HG03280 (cell line): ENCODE results near the gene INTS15.
"Not testable (repeated sequence)": the region's sequence is repeated elsewhere in the genome, so short reads cannot be mapped to it uniquely, and the experiment has no call there.

ENCODE experiments used
- ATAC-seq: cut with Tn5 transposase; IDR thresholded peaks from one replicate; pipeline ENCODE4 v1.9.1; 2021; ENCODE audit warnings: mild to moderate bottlenecking, moderate library complexity; ENCODE audit not compliant: unreplicated experiment

INTS15 gene

DNA sequence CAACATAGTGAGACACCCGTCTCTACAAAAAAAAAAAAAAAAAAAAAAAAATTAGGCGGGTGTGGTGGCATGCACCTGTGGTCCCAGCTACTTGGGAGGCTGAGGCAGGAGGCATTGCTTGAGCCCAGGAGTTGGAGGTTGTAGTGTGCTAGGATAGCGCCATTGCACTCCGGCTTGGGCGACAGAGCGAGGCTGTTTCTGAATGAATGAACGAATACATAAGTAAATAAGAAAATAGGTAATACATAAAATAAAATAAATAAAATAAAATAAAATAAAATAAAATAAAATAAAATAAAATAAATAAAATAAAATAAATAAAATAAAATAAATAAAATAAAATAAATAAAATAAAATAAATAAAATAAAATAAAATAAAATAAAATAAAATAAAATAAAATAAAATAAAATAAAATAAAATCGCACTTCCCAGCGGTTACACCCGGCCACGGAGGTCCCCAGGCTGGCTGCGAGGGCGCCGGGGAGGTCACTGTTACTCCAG, 12.9 kb upstream of the INTS15 start:
- ATAC-seq = not testable (repeated sequence)

DNA sequence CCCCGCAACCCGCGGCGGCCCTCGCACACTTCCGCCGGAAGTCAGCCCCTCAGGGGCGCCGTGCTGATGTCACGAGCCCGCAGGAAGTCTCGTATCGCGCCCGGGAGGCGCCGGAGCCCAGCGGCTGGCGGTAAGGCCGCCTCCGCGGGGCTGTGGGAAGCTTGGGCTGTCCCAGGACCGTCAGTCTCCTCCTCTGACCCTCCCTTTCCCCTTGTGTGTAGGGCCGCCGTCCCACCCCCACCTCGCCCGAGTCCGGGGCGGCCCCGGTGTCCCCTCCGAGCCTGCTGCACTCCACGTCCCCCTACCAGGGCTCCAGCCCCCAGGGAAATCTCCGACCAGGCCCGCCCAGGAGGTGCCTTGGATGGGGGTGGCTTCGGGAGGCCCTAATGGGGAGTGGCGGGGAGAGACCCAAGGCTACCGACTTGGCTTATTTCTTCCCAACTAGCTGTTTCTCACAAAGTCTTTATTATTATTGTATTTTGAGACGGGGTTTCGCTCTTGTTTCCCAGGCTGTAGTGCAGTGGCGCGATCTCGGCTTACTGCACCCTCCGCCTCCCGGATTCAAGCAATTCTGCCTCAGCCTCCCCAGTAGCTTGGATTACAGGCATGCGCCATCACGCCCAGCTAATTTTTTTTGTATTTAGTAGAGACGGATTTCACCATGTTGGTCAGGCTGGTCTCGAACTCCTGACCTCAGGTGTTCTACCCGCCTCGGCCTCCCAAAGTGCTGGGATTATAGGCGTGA, 12.3 kb upstream of the INTS15 start, which contains the start of gene ZDHHC4:
TSS of gene ZDHHC4 (plus strand) at position 86 of the 745 bp plus-strand sequence. CDS start 3,108 bp downstream, outside the sequence.
- ATAC-seq = peak; percentile 97

DNA sequence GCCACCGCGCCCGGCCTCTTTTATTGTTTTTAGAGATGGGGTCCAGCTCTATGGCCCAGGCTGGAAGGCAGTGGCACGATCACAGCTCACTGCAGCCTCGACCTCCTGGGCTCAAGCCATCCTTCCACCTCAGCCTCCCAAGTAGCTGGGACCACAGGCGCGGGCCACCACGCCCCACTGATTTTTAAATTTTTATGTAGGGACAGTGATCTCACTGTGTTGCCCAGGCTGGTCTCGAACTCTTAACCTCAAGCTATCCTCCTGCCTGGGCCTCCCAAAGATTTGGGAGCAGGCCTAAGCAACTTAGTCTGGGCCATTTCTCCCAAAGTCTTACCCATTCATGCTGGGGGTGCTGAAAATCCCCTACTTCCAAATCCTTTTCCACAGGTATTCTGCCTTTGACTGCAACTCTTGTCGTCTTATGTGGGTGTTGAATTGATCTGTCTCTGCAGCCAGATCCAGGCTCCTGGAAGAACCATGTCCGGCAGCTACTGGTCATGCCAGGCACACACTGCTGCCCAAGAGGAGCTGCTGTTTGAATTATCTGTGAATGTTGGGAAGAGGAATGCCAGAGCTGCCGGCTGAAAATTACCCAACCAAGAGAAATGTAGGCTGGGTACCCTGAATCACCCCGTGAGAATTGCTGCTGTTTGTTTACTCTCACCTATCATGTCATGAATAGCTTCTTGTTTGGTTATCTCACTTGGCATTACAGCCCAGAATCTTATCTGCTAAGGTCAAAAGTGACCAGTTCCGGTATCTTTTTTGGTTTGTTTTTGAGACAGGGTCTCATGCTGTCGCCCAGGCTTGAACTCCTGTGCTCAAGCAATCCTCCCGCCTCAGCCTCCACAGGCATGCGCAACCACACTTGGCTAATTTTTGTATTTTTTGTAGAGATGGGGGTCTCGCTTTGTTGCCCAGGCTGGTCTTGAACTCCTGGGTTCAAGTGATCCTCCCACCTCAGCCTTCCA, 11.4 kb upstream of the INTS15 start:
- ATAC-seq = no peak

DNA sequence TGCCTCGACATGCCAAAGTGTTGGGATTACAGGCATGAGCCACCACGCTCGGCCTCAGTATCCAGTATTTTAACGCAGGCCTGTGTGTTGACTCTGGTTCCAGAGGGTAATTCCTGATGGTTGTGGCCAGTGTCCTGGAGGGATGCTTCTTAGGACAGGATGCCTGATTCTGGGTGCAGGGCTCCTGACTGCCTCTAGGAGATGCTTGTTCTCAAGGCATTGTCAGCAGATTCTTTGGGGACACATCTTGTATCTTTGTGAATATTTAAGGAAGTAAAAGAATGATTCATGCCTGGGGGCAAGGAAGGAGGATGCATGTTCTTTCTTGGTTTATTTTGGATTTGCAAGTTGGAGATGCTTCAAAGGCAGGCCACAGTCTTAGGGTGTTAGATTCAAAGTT, 10.4 kb upstream of the INTS15 start:
- no peak for ATAC-seq

DNA sequence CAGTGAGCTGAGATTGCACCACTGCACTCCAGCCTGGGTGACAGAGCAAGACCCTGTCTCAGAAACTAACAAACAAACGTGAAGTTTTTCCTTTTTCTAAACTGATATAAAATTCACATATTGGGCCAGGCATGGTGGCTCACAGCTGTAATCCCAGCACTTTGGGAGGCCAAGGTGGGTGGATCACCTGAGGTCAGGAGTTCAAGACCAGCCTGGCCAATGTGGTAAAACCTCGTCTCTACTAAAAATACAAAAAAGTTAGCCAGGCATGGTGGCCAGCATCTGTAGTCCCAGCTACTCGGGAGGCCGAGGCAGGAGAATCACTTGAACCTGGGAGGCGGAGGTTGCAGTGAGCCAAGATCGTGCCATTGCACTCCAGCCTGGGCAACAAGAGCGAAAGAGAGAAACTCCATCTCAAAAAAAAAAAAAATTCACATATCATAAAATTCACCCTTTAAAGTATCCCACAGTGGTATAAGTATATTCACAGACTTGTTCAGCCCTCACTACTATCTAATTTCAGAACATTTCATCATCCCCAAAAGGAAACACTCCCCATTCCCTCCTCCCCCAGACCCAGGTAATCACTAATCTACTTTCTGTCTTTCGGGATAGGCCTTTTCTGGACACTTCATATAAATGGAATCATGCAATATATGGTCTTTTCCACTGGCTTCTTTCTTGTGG, 3.9 kb upstream of the INTS15 start:
- not testable (repeated sequence) for ATAC-seq

DNA sequence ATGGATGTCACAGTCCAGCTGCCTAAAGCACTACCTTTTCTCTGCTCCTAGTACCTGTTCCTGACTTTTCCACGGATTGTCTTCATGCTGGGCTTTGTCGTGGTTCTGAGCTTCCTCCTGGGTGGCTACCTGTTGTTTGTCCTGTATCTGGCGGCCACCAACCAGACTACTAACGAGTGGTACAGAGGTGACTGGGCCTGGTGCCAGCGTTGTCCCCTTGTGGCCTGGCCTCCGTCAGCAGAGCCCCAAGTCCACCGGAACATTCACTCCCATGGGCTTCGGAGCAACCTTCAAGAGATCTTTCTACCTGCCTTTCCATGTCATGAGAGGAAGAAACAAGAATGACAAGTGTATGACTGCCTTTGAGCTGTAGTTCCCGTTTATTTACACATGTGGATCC, 1.3 kb upstream of the INTS15 start:
- no peak for ATAC-seq

DNA sequence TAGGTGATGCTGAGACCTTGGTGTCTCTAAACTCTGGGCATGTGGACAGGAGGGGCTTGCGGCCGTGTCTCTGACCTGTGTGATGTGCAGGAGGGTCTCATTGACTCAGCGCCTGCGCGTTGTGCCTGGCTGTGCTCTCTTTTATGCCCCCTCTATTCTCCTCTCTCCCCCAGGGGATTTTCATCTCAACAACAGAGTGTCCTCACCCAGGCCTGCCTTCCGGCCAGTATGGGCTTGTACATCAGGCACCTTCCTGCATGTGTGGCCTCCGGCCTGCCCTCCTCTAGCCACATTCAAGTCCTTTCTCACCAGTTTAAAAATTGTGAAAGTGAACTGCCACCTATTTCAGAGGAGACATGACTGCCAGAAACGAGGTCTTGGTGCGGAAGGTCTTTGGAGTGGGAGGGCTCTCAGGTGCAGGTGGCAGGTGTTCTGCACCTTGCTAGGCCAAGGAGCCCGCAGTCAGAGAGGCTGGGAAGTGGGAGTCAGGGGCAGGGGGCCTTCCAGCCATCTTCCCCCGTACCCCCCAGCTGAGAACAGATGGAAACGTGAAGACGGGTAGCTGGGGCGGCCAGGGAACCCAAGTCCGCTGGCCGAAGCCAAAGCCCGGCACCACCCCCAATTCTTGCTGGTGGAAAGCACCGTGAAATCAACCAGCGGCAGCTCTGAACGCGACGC, 531 bp upstream of the INTS15 start:
- ATAC-seq = no peak

DNA sequence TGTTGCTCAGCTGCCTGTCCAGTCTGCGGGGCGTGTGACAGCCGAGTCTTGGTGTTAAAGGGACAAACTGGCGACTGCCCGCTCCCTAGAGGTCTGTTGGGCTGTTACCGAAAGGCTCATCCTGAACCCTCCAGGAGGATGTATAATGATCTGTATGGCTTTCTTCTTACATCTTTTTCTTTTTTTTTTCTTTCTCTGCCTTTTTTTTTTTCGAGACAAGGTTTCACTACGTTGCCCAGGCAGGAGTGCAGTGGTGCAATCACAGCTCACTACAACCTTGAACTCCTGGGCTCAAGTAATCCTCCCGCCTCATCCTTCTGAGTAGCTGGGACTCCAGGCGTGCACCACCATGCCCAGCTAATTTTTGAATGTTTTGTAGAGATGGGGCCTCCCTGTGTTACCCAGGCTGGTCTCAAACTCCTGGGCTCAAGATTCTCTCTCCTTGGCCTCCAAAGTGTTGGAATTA, 857 bp downstream of the INTS15 start:
- ATAC-seq = peak; percentile 24

DNA sequence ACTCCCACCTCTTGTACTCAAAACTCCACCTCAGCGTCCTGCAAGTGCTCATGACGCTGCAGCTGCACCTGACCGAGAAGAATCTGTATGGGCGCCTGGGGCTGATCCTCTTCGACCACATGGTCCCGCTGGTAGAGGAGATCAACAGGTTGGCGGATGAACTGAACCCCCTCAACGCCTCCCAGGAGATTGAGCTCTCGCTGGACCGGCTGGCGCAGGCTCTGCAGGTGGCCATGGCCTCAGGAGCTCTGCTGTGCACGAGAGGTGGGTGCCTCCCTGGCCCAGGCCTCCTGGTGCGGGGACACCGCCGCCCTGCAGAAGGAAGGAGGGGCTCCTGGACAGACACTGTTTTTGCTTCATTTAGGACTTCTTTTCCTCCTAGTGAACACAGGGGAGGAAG, 10.3 kb downstream of the INTS15 start:
- no peak for ATAC-seq

DNA sequence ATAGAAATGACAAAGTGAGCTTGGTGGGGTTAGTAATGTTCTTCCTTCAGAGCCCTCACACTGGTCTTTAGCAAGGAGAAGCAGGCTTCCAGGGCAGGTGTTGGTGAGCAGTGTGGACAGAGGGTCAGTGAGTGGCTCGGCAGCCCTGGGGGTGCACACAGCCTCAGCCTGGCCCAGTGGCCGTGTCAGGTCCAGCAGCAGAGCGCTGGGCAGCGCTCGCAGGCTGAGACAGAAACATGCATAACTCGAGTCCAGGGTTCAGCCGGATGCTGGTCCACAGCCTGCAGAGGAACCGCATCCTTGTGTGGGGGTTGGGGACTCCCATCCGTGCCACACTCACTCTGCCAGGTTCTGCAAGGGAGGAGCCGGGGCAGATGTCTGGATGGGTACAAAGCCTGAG, 14.6 kb downstream of the INTS15 start:
- ATAC-seq = no peak

DNA sequence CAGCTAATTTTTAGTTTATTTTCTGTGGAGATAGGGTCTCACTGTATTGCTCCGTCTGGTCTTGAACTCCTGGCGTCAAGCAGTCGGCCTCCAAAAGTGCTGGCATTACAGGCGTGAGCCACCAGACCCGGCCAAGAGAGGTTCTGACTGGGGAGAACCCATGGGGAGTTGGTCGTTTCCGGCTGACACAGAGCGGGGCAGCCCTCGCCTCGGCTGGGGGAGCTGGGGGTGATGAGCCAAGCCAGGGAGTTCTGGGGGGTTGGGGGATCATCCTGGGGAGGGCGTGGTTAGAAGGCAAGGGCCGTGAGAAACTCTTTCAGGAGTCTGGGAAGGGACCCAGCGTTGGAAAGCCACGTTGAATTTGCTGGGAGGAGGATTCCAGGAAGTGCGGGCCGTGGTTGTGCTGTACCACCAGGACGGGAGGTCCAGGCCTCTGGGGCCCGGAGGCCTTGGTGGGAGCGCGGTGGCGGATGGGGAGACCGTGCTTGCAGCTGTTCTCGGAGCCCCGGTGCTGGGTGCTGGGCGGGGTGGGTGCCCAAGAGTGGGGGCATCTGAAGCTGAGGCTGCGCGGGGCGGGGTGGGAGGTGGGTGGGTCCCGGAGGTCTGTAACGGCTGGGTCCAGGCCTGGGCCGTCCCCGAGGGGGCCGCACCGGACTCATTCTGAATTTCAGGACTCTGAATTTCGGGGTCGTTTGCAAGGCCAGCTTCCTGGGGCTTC, 17.2 kb downstream of the INTS15 start:
- no peak for ATAC-seq

DNA sequence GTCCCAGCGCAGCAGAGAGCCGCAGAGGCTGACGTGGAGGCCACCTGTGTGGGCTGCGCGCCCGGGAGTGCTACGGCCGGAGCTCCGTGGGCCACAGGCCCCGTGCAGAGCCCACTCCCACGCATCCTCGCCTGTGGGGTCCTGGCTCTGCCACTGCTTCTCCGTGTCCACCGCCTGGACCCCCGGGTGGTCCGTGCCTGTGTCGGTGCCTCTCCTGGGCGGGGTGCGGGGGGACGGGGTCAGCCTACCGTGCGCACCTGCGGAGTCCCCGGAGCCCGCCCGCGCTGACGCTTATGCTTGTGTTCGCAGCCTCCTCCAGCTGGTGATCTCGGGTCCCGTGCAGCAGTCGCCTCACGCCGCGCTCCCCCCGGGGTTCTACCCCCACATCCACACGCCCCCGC, 17.8 kb downstream of the INTS15 start:
- no peak for ATAC-seq

DNA sequence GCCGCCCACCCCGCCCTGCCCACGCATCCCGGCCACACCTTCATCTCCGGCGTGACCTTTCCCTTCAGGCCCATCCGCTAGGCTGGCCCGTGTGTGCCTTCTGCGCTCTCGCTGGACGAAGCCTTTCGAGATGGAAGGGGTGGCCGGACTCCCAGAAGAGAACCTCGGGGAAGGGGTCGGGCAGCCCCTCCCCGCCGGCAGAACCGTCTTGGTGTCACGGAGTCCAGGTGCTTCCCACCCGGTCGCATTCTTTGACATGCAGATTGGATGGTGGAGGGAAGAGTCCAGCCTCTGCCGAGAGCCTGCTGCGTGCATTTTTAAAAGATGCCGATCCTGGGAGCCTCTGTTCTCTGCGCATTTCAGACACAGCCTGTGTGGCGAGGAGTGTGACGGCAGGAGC, 18.3 kb downstream of the INTS15 start:
- no peak for ATAC-seq

DNA sequence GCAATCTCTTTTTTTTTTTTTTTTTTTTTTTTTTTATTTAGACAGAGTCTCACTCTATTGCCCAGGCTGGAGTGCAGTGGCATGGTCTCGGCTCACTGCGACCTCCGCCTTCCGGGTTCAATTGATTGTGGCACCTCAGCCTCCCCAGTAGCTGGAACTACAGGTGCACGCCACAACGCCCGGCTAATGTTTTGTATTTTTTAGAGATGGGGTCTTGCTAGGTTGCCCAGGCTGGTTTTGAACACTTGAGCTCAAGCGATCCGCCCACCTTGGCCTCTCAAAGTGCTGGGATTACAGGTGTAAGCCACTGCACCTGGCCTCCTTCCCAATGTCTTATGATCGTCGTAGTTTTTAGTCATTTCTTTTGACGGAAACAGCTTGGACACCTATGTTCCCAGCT, 19.0 kb downstream of the INTS15 start:
- no peak for ATAC-seq

DNA sequence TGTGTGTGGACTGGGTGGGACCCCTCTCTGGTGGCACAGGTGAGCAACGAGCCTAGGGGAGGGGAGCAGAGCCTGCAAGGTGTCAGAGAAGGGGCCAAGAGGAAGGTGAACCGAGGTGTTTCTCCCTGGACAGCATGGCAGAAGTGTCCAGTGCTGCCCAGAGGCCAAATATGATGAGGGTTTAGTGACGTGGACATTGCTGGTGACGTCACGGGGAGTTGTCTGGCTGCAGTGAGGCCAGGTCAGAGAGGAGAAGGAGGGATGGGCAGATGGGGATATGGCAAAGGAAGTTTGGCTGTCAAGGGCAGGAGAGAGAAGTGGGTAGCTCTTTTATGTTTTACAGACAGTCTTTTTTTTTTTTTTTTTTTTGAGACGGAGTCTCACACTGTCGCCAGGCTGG, 23.0 kb downstream of the INTS15 start:
- ATAC-seq = no peak

DNA sequence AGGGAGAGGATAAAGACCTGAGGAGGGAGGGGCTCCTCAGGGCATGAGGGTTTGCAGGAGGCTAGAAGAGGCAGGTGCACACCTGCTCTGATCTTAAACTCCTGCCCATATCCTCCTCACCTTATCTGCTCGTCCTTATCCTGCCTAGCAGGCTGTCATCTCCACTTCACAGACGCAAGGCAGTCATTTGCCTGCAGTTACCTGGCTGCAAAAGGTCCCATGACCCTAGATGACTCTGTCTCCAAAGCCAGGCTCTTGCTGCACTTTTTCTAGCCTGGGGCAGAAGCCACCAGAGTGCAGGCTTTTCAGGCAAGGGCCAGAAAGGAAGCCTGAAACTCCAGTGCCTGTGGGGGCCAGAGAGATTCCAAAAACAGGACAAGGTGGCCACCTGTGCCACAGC, 23.9 kb downstream of the INTS15 start:
- no peak for ATAC-seq

DNA sequence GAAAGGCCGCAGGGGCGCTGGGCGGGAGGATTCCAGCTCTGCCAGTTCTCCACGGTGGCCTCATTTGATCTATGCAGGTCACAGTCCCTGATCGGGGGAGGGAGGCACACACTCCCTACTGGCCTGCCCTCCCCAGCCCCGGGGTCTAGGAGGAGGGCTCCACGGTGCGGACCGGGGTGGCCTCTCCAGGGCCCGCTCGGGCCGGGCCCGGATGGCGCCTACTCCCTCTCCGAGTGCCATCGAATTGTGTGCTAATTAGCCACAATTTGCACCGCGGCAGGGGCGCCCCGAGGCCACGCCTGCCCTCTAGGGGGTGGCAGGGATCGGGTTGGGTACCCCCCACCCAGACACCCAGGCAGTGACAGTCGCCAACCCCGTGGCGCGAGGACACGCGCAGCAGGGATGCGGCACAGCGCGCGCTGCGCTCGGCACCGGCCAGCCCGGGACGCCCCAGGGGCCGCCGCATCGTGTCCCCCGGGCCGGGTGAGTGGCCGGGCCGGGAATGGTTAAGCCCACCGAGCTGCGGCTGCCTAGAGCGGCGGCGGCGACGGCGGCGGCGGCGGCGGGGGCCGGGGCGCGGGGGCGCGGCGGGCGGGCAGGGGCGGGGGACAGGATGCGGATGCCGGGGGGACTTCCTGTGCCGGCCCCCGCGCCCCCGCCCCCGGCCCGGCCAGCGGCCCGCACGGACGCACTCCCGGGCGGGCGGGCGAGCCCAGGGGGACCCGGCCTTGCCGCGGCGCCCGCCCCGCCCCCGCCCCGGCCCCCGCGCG, 25.3 kb downstream of the INTS15 start, which contains the start of gene ZNF853:
TSS of gene ZNF853 (plus strand) at position 658 of the 770 bp plus-strand sequence. CDS start 565 bp downstream, outside the sequence.
- no peak for ATAC-seq

DNA sequence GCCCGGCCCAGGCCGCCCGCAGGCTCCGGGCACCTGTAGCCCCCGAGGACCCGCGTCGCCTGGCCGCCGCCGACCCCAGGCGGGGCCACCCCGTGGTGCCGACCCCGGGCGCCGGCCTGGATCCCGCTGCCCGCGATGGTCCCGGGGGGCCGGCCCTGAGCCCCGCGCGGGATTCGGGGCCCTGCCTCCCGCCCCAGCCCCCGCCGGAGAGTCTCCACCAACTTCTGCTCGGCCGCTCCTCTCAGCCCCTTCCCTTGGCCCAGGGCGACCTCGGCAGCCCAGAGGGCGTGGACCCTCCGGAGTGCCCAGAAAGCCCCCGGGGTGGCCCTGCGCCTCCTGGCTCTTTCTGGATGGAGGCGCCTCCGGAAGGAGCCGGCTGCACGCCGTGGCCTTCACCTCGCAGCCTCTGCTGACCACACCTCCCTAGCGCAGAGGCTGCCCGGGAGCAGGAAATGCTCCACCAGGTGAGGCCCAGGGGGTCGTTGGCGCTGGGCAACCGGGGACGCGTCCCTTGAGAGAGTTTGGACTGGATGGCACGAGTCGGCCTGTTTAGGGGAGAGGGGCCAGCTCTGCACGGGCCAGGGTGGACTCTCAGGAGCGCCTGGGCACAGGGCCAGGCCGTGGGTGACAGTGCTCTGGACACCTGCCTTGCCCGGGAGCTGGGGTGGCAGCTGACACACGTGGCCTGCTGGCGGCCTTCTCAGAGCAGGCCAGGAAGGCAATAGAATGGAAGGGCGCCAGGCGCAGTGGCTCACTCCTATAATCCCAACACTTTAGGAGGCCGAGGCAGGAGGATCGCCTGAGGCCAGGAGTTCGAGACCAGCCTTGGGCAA, 26.1 kb downstream of the INTS15 start:
- no peak for ATAC-seq
